Ovary (tissue), 9 donors: ENCODE measurements around the gene PHKA2. TPM values are rescaled to one million over a fixed set of nuclear protein-coding genes. Genes with fewer than 3 reads are reported as not detected.

Source experiments
- polyA plus RNA-seq, 2 donors: library from polyadenylated mRNA; stranded (reverse); fragments of 200-250 nt in 1 of 2; fragments of 350-450 nt in 1 of 2; fragmentation: Illumina TruSeq in 1 of 2; extraction: RNeasy Lipid Tissue Mini Kit (QIAGEN cat#74804) in 1 of 2; gene quantifications; one replicate each; pipeline ENCODE4 v1.2.3, GENCODE V29; 2013 to 2014
- small RNA-seq: library from RNA; depleted of rRNA; stranded (forward); fragments of <200 nt; gene quantifications from one replicate; pipeline ENCODE3, GENCODE V24; 2016
- total RNA-seq, 7 donors: library from RNA; depleted of rRNA in 2 of 7; stranded (reverse); fragments of >200 nt in 2 of 7; fragmentation: NEBNext Ultra II Directional in 3 of 7; extraction: Animal tissue kit (Norgen Biotek cat#: 25700) in 3 of 7; gene quantifications; one replicate each; pipeline versions ENCODE4 v1.1.0 to v1.2.4, GENCODE V29; 2016 to 2023
- donor health status: DM: no; HTN: no; CAD: no; lungs with moderate emphysema.
- donor health status: DM: no; HTN: no; CAD: no.
- donor health status: Bipolar disorder and iron deficiency.
- donor health status: DM: yes; HTN: yes; CAD: no.
- donor health status: DM: no; HTN: no; CAD: no.
- donor health status: DM: yes; HTN: yes; CAD: no.

PHKA2 gene
- total and polyA plus RNA-seq, 9 donors, result 19.4 to 43.5 (median 32.9) TPM

Small RNAs within 50 kb of the gene (small RNA-seq; reads per million reads assigned to genes)
- gene RN7SL48P, result not detected

Other genes with a start within 250 kb of the PHKA2 start
- 10 to 100 TPM in 2 of 7 donors, 1 to 10 TPM in 2, under 1 TPM in 3; 0.08 to 16.2 (median 1.4) TPM for gene ADGRG2, start 138.4 kb upstream of the PHKA2 start, total RNA-seq
- 1 to 10 TPM in 1 of 2 donors, under 1 TPM in 1; 0.12 to 1.3 TPM for gene ADGRG2, start 138.4 kb upstream of the PHKA2 start, polyA plus RNA-seq